CD4-positive, CD25-positive, alpha-beta regulatory T cell (primary cell): ENCODE data around the gene CENPI. TPM values are rescaled to one million over a fixed set of nuclear protein-coding genes. Genes with fewer than 3 reads are reported as not detected.
"Not testable (repeated sequence)": the region's sequence is repeated elsewhere in the genome, so short reads cannot be mapped to it uniquely, and the experiment has no call there.

Experiments
- ATAC-seq, 2 donors: fragments of 150-1000 bp; cut with Tn5 transposase; one replicate each; pipeline ENCODE4 v1.10.0; 2021; ENCODE audit warnings: low read depth in 2 of 2, moderate number of reproducible peaks in 2 of 2, moderate library complexity in 1 of 2
- DNase-seq, 3 donors: peaks; one replicate each; pipeline versions ENCODE4 v3.0.0 to v3.0.0-alpha.2; 2012 to 2022; ENCODE audit warnings: mixed read lengths in 1 of 3
- H3K27ac ChIP-seq: one replicate; pipeline ENCODE4 v1.7.0; 2013; ENCODE audit warnings: mild to moderate bottlenecking, low read length; ENCODE audit not compliant: insufficient read depth, poor library complexity, severe bottlenecking
- H3K27me3 ChIP-seq: one replicate; pipeline ENCODE4 v1.7.0; 2013; ENCODE audit warnings: low read length; ENCODE audit not compliant: control insufficient read depth, insufficient read depth
- H3K36me3 ChIP-seq: one replicate; pipeline ENCODE4 v1.7.0; 2013; ENCODE audit warnings: mild to moderate bottlenecking, low read length, moderate library complexity; ENCODE audit not compliant: control insufficient read depth, insufficient read depth
- H3K4me1 ChIP-seq: 2 replicates; pipeline ENCODE4 v1.7.0; 2013; ENCODE audit warnings: mild to moderate bottlenecking, low read length; ENCODE audit not compliant: insufficient read depth, control insufficient read depth, poor library complexity, severe bottlenecking
- H3K4me3 ChIP-seq: one replicate; pipeline ENCODE4 v1.7.0; 2013; ENCODE audit warnings: low read depth, mild to moderate bottlenecking, low read length, moderate library complexity
- H3K9me3 ChIP-seq, 2 experiments: 1 replicate in 1 of 2; 2 replicates in 1 of 2; pipeline ENCODE4 v1.7.0; 2013; ENCODE audit warnings: low read length in 2 of 2, mild to moderate bottlenecking in 1 of 2, moderate library complexity in 1 of 2; ENCODE audit not compliant: control insufficient read depth in 2 of 2
- H3K27ac Mint-ChIP-seq, 3 donors: one replicate each; pipeline ENCODE4 v1.8.0; 2020 to 2022; ENCODE audit warnings: mild to moderate bottlenecking in 3 of 3, mixed read lengths in 3 of 3, moderate library complexity in 2 of 3
- H3K27me3 Mint-ChIP-seq: one replicate; pipeline ENCODE4 v1.8.0; 2022; ENCODE audit warnings: mild to moderate bottlenecking, mixed read lengths
- H3K36me3 Mint-ChIP-seq: one replicate; pipeline ENCODE4 v1.8.0; 2020; ENCODE audit warnings: mixed read lengths
- H3K4me1 Mint-ChIP-seq, 4 donors: one replicate each; pipeline ENCODE4 v1.8.0; 2020 to 2022; ENCODE audit warnings: mixed read lengths in 4 of 4, mild to moderate bottlenecking in 1 of 4
- H3K4me3 Mint-ChIP-seq, 4 donors: one replicate each; pipeline ENCODE4 v1.8.0; 2020 to 2022; ENCODE audit warnings: mild to moderate bottlenecking in 4 of 4, mixed read lengths in 4 of 4, moderate library complexity in 3 of 4
- H3K9me3 Mint-ChIP-seq, 7 donors: one replicate each; pipeline ENCODE4 v1.8.0; 2020 to 2022; ENCODE audit warnings: mixed read lengths in 7 of 7, mild to moderate bottlenecking in 3 of 7, moderate library complexity in 2 of 7
- polyA plus RNA-seq, 4 donors: library from polyadenylated mRNA; unstranded; fragments of 300-500 nt; fragmentation: Illumina TruSeq; gene quantifications; one replicate each; pipeline ENCODE4 v1.2.3, GENCODE V29; 2021
- total RNA-seq: library from RNA; stranded (reverse); gene quantifications from one replicate; pipeline ENCODE4 v1.2.3, GENCODE V29; 2022

Gene CENPI
- 1.1 TPM for total RNA-seq
- under 1 TPM in 3 of 4 donors, not detected in 1; 0.07 to 0.16 (median 0.07) TPM for polyA plus RNA-seq

GRCh38 chrX:101097546-101098453 is at the start of gene CENPI:
Gene CENPI (plus strand): TSS chrX:101098204. CDS start chrX:101101071, 2,867 bp downstream.
- H3K36me3 ChIP-seq, result no peaks in the 10 kb centered on the region
- no peaks in the 10 kb centered on the region for H3K27me3 ChIP-seq
- Mint-ChIP-seq H3K4me1 (peaks cover 2 to 21% (median 10%) of the 10 kb centered on the region in 4 donors), H3K27ac (peak within 1 kb of the TSS; percentile 84 to 96 (median 95)), H3K27me3 (peaks cover 4% of the 10 kb centered on the region), H3K36me3 (no peaks in the 10 kb centered on the region), H3K4me3 (peak within 1 kb of the TSS; percentile 92 to 99 (median 92)), H3K9me3 (no peaks in the 10 kb centered on the region)
- H3K4me1 ChIP-seq, result peaks cover 5% of the 10 kb centered on the region
- no peaks in the 10 kb centered on the region for H3K9me3 ChIP-seq
- peak within 1 kb of the TSS; percentile 88 for H3K27ac ChIP-seq
- peak within 1 kb of the TSS; percentile 92 for H3K4me3 ChIP-seq
- ATAC-seq (peak; percentile 99), DNase-seq (peak; percentile 88 to 96 (median 93))

- peaks cover 0 to 1% (median 0%) of the 10 kb centered on the region in 7 donors for H3K9me3 Mint-ChIP-seq
- Histone ChIP-seq H3K27ac (peak overlapping the region; percentile 90), H3K27me3 (no peaks in the 10 kb centered on the region), H3K4me1 (peaks cover 19% of the 10 kb centered on the region), H3K4me3 (peak overlapping the region; percentile 89), H3K36me3 (no peaks in the 10 kb centered on the region), H3K9me3 (no peaks in the 10 kb centered on the region)
- peaks cover 0 to 44% (median 19%) of the 10 kb centered on the region in 4 donors for H3K4me1 Mint-ChIP-seq
- peak overlapping the region; percentile 90 to 97 (median 92) for H3K4me3 Mint-ChIP-seq
- ATAC-seq (no peak), DNase-seq (no peak)
- peak overlapping the region; percentile 95 to 99 (median 97) for H3K27ac Mint-ChIP-seq
- no peaks in the 10 kb centered on the region for H3K27me3 Mint-ChIP-seq
- H3K36me3 Mint-ChIP-seq, result peaks cover 3% of the 10 kb centered on the region
Observed at GRCh38 chrX:101051153-101051548, 46.9 kb upstream of the CENPI start.

GRCh38 chrX:101051549-101052302 is 46.3 kb upstream of the CENPI start, which contains the start of gene TRMT2B:
Gene TRMT2B (minus strand): TSS chrX:101052111. CDS start chrX:101042289, 9,822 bp downstream.
- Mint-ChIP-seq H3K9me3 (peaks cover 0 to 1% (median 0%) of the 10 kb centered on the region in 7 donors), H3K4me1 (peaks cover 0 to 40% (median 17%) of the 10 kb centered on the region in 4 donors), H3K4me3 (peak within 1 kb of the TSS; percentile 90 to 97 (median 92)), H3K27me3 (no peaks in the 10 kb centered on the region), H3K36me3 (peaks cover 3% of the 10 kb centered on the region), H3K27ac (peak within 1 kb of the TSS; percentile 95 to 99 (median 97))
- H3K27me3 ChIP-seq, result no peaks in the 10 kb centered on the region
- H3K27ac ChIP-seq, result peak within 1 kb of the TSS; percentile 90
- H3K36me3 ChIP-seq, result no peaks in the 10 kb centered on the region
- peak; percentile 71 to 91 (median 79) for DNase-seq
- peaks cover 19% of the 10 kb centered on the region for H3K4me1 ChIP-seq
- H3K4me3 ChIP-seq, result peak within 1 kb of the TSS; percentile 89
- no peaks in the 10 kb centered on the region for H3K9me3 ChIP-seq
- peak; percentile 87 to 88 for ATAC-seq

GRCh38 chrX:101056551-101056950 is 41.5 kb upstream of the CENPI start:
- not testable (repeated sequence) for H3K27me3 Mint-ChIP-seq, H3K4me1 ChIP-seq, H3K27ac ChIP-seq, H3K4me3 ChIP-seq, H3K36me3 ChIP-seq, H3K27me3 ChIP-seq, ATAC-seq, H3K36me3 Mint-ChIP-seq, DNase-seq, H3K9me3 Mint-ChIP-seq, H3K4me1 Mint-ChIP-seq, H3K4me3 Mint-ChIP-seq, H3K9me3 ChIP-seq, H3K27ac Mint-ChIP-seq

- Histone ChIP-seq H3K9me3 (no peaks in the 10 kb centered on the region), H3K36me3 (no peaks in the 10 kb centered on the region), H3K27ac (no peak overlapping the region), H3K27me3 (no peaks in the 10 kb centered on the region), H3K4me3 (no peak overlapping the region), H3K4me1 (no peaks in the 10 kb centered on the region)
- peaks cover 0 to 2% (median 2%) of the 10 kb centered on the region in 4 donors for H3K4me1 Mint-ChIP-seq
- H3K27me3 Mint-ChIP-seq, result no peaks in the 10 kb centered on the region
- H3K27ac Mint-ChIP-seq, result no peak overlapping the region
- DNase-seq, result peak in 1 of 3 donors; percentile 7
- no peaks in the 10 kb centered on the region for H3K36me3 Mint-ChIP-seq
- peaks cover 0 to under 1% (median 0%) of the 10 kb centered on the region in 7 donors for H3K9me3 Mint-ChIP-seq
- ATAC-seq, result no peak
- no peak overlapping the region for H3K4me3 Mint-ChIP-seq
Observed at GRCh38 chrX:101057093-101057714, 40.8 kb upstream of the CENPI start.

GRCh38 chrX:101062176-101062575 is 35.8 kb upstream of the CENPI start:
- no peaks in the 10 kb centered on the region for H3K27me3 ChIP-seq
- H3K36me3 Mint-ChIP-seq, result no peaks in the 10 kb centered on the region
- H3K9me3 ChIP-seq, result no peaks in the 10 kb centered on the region
- H3K4me1 ChIP-seq, result no peaks in the 10 kb centered on the region
- peaks cover 0 to 2% (median 0%) of the 10 kb centered on the region in 7 donors for H3K9me3 Mint-ChIP-seq
- peaks cover 5% of the 10 kb centered on the region for H3K27me3 Mint-ChIP-seq
- no peaks in the 10 kb centered on the region for H3K36me3 ChIP-seq
- H3K27ac ChIP-seq, result no peak overlapping the region
- no peak for ATAC-seq
- no peak overlapping the region for H3K4me3 Mint-ChIP-seq
- H3K4me3 ChIP-seq, result no peak overlapping the region
- H3K4me1 Mint-ChIP-seq, result peaks cover 0 to 2% (median 0%) of the 10 kb centered on the region in 4 donors
- no peak for DNase-seq
- H3K27ac Mint-ChIP-seq, result no peak overlapping the region

GRCh38 chrX:101071582-101071981 is 26.4 kb upstream of the CENPI start:
- Histone ChIP-seq H3K4me1 (no peaks in the 10 kb centered on the region), H3K27me3 (no peaks in the 10 kb centered on the region), H3K9me3 (no peaks in the 10 kb centered on the region), H3K27ac (no peak overlapping the region), H3K36me3 (no peaks in the 10 kb centered on the region), H3K4me3 (no peak overlapping the region)
- Mint-ChIP-seq H3K27ac (no peak overlapping the region), H3K4me1 (no peaks in the 10 kb centered on the region), H3K4me3 (no peak overlapping the region), H3K27me3 (no peaks in the 10 kb centered on the region), H3K9me3 (no peaks in the 10 kb centered on the region), H3K36me3 (no peaks in the 10 kb centered on the region)
- DNase-seq (no peak), ATAC-seq (no peak)
